Prostate gland (tissue), 2 donors: ENCODE data around the gene LRFN4.

Experiments
- CTCF ChIP-seq, 4 experiments: fragments of 200-600 bp in 2 of 4; fragments of 450-650 bp in 2 of 4; sonication (generic) in 2 of 4; IDR thresholded peaks; 1 replicate in 3 of 4; 2 replicates in 1 of 4; pipeline ENCODE4 v1.5.1; 2016 to 2019; ENCODE audit warnings: antibody characterized with exemption in 4 of 4, mild to moderate bottlenecking in 2 of 4, moderate library complexity in 2 of 4
- POLR2AphosphoS5 ChIP-seq: sonication (generic); formaldehyde crosslinking; IDR thresholded peaks from one replicate; pipeline ENCODE4 v1.6.1; 2017; ENCODE audit warnings: antibody characterized with exemption

- no peak for TF ChIP-seq CTCF (IDR thresholded peaks at IDR 0.05)
- TF ChIP-seq POLR2AphosphoS5: no peak
Measured at GRCh38 chr11:66842501-66842895, 14.4 kb upstream of the LRFN4 start.
